HG03457 (cell line): ENCODE data around the gene CTBP1.

ENCODE experiments used
- ATAC-seq: cut with Tn5 transposase; IDR thresholded peaks from one replicate; pipeline ENCODE4 v1.9.1; 2021; ENCODE audit warnings: moderate number of reproducible peaks; ENCODE audit not compliant: unreplicated experiment

The CTBP1 gene

DNA sequence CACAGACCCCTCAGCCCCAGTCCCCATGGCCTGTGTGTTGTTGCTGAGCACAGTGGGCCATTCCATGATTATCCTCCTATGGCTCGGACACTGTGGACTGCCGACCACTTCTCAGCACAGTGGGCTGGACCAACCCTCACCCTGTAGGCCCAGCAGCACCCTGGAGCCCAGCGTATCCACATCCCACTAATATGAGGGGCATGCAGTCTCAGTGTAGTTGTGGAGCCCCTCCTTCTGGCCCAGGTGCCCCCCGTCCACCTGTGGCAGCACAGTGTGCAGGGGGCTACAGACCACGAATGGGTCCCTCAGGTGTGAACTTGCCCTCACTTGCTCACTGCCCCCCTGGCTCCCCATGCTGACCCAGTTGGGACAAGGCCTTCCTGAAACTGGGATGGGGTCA is 84.5 kb downstream of the CTBP1 start:
- ATAC-seq: no peak

DNA sequence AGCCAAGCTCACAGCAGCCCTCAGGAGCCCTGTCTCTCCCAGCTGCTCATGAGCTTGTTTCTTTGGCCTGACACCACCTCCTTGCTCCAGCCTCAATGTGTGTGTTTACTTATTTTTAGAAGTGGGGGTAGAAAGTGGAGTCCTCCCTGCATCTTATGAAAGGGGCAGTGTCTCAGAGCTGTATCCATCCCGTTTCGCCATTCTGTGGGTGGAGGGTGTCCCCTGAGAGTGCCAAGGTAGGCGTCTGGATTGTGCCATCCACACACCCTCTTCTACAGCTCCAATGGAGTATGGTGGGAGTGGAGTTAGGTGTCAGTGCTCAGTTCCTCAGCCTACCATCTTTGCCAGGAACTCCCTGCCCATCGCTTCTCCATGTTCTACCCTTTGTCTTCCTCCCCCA is 84.9 kb downstream of the CTBP1 start:
- no peak for ATAC-seq
